ENCODE data around the gene TPSG1.

The TPSG1 gene

GRCh38 chr16:1206326-1206725 is 18.7 kb downstream of the TPSG1 start:
- Histone ChIP-seq H3K4me3 (ENCODE audit: low read depth, low read length, poor library complexity, severe bottlenecking) (no peak overlapping the region), H3K27ac (ENCODE audit: low read depth, low read length, poor library complexity, severe bottlenecking) (no peak overlapping the region), H3K9me3 (ENCODE audit: low read length) (no peaks in the 10 kb centered on the region), H3K4me2 (ENCODE audit: low read length) (no peak overlapping the region), H3K79me2 (ENCODE audit: insufficient read depth, low read length) (no peaks in the 10 kb centered on the region), H3K27me3 (ENCODE audit: insufficient read depth, low read length) (peaks cover 4% of the 10 kb centered on the region; the same call in 1 of the 2 replicates), H3K9me2 (ENCODE audit: low read depth, low read length) (no peaks in the 10 kb centered on the region), H3K4me1 (ENCODE audit: insufficient read depth, low read length, severe bottlenecking) (no peaks in the 10 kb centered on the region), H3K9ac (ENCODE audit: low read length) (no peak overlapping the region), H4K20me1 (ENCODE audit: insufficient read depth, low read length) (no peaks in the 10 kb centered on the region), H3F3A (ENCODE audit: insufficient read depth, low read length) (no peaks in the 10 kb centered on the region), H3K36me3 (ENCODE audit: insufficient read depth, low read length) (no peaks in the 10 kb centered on the region), H2AFZ (ENCODE audit: low read length) (no peak overlapping the region)
- no peak for TF ChIP-seq EZH2 (IDR thresholded peaks at IDR 0.05; ENCODE audit: borderline replicate concordance, low read length)
- TF ChIP-seq CTCF (IDR thresholded peaks at IDR 0.05; ENCODE audit: low read length): no peak

- Histone ChIP-seq H3K9me2 (ENCODE audit: low read depth, low read length) (no peaks in the 10 kb centered on the region), H3K27ac (ENCODE audit: low read depth, low read length, poor library complexity, severe bottlenecking) (no peak overlapping the region), H3F3A (ENCODE audit: insufficient read depth, low read length) (no peaks in the 10 kb centered on the region), H3K4me2 (ENCODE audit: low read length) (no peak overlapping the region), H3K79me2 (ENCODE audit: insufficient read depth, low read length) (no peaks in the 10 kb centered on the region), H3K36me3 (ENCODE audit: insufficient read depth, low read length) (no peaks in the 10 kb centered on the region), H3K4me1 (ENCODE audit: insufficient read depth, low read length, severe bottlenecking) (no peaks in the 10 kb centered on the region), H3K4me3 (ENCODE audit: low read depth, low read length, poor library complexity, severe bottlenecking) (no peak overlapping the region), H3K9ac (ENCODE audit: low read length) (no peak overlapping the region), H3K9me3 (ENCODE audit: low read length) (no peaks in the 10 kb centered on the region), H3K27me3 (ENCODE audit: insufficient read depth, low read length) (peaks cover 4% of the 10 kb centered on the region; the same call in 1 of the 2 replicates), H4K20me1 (ENCODE audit: insufficient read depth, low read length) (no peaks in the 10 kb centered on the region), H2AFZ (ENCODE audit: low read length) (no peak overlapping the region)
- TF ChIP-seq CTCF (IDR thresholded peaks at IDR 0.05; ENCODE audit: low read length) (no peak), EZH2 (IDR thresholded peaks at IDR 0.05; ENCODE audit: borderline replicate concordance, low read length) (no peak)
Observed at GRCh38 chr16:1204933-1205332, 20.1 kb downstream of the TPSG1 start.

- Histone ChIP-seq H3K4me2 (ENCODE audit: low read length) (no peak overlapping the region), H3K9me3 (ENCODE audit: low read length) (no peaks in the 10 kb centered on the region), H4K20me1 (ENCODE audit: insufficient read depth, low read length) (no peaks in the 10 kb centered on the region), H3K27ac (ENCODE audit: low read depth, low read length, poor library complexity, severe bottlenecking) (no peak overlapping the region), H3F3A (ENCODE audit: insufficient read depth, low read length) (no peaks in the 10 kb centered on the region), H2AFZ (ENCODE audit: low read length) (no peak overlapping the region), H3K79me2 (ENCODE audit: insufficient read depth, low read length) (no peaks in the 10 kb centered on the region), H3K9ac (ENCODE audit: low read length) (no peak overlapping the region), H3K4me3 (ENCODE audit: low read depth, low read length, poor library complexity, severe bottlenecking) (no peak overlapping the region), H3K9me2 (ENCODE audit: low read depth, low read length) (no peaks in the 10 kb centered on the region), H3K4me1 (ENCODE audit: insufficient read depth, low read length, severe bottlenecking) (no peaks in the 10 kb centered on the region), H3K36me3 (ENCODE audit: insufficient read depth, low read length) (no peaks in the 10 kb centered on the region), H3K27me3 (ENCODE audit: insufficient read depth, low read length) (peaks cover 4% of the 10 kb centered on the region; the same call in 1 of the 2 replicates)
- TF ChIP-seq CTCF (IDR thresholded peaks at IDR 0.05; ENCODE audit: low read length) (no peak), EZH2 (IDR thresholded peaks at IDR 0.05; ENCODE audit: borderline replicate concordance, low read length) (no peak)
Observed at GRCh38 chr16:1202274-1202673, 22.8 kb downstream of the TPSG1 start.
